HG03378 (cell line): ENCODE measurements around the gene NCAM1.

Experiments used
- ATAC-seq: cut with Tn5 transposase; IDR thresholded peaks from one replicate; pipeline ENCODE4 v1.9.1; 2021; ENCODE audit warnings: mild to moderate bottlenecking, moderate library complexity; ENCODE audit not compliant: unreplicated experiment

NCAM1 gene

DNA sequence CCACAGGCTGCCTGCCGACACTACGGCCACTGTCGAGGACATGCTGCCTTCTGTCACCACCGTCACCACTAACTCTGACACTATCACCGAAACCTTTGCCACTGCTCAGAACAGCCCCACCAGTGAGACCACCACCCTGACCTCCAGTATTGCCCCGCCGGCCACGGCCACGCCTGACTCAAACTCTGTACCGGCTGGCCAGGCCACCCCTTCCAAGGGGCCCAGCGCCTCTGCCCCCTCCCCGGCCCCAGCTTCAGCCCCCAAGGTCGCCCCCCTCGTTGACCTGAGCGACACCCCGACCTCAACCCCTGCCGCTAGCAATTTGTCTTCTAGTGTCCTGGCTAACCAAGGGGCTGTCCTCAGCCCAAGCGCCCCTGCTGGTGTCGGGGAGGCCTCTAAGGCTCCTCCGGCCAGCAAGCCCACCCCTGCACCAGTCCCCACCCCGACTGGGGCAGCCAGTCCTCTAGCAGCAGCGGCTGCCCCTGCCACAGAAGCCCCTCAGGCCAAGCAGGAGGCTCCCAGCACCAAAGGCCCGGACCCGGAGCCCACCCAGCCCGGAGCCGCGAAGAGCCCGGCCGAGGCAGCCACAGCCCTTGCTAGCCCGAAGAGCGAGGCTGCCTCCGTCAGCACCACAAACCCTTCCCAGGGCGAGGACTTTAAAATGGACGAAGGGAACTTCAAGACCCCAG lies 311.9 kb downstream of the NCAM1 start:
- no peak for ATAC-seq

DNA sequence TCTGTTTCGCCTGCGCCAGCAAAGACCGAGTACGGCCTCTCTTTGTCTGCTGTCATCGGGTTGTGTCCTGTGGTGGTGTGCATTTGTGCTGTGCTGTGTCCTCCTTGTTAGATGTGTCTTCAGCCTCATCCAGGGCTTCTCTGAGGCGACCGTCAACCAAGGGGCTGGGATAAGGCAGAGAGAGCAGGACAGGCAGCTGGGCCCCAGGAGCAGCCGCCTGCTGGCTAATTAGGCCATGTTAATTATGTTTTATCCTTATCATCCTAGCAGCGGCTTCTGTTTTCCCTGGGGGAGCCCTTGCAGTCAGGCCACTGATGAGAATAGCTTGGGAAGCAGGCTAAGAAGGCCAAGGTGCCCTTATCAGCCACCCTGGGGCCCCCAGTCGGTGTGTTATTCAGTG lies 312.5 kb downstream of the NCAM1 start:
- no peak for ATAC-seq

DNA sequence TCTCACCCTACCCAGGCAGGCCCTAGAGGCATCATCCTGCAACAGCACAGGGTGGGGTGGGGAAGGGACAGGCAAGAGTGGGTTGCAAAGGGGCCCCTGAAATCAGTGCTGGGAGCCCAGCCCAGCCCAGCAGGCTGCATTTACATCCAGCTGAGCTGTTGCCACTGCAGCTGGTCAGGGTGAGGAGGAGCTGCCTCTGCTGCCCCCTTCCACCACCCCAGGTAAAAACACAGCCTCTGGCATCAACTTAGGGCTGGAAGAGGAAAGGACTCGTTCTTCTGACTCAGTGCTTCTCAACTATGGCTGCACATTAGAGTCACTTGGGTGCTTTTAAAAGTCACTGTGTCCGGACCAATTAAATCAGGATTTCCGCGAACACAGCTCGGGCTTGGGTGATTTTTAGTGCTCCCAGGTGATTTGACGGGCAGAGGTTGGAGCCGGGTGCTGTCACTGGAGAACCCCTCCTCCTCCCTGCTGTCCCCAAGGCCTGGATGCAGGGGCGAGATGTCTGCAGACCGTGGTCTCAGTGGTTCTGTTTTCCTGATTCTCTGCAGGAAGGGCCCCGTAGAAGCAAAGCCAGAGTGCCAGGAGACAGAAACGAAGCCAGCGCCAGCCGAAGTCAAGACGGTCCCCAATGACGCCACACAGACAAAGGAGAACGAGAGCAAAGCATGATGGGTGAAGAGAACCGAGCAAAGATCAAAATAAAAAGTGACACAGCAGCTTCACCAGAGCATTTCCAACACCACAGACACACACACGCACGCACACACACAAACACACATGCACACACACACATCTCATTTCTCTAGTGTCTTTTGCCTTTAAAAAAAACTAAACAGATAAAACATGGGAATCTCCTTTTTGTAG lies 313.7 kb downstream of the NCAM1 start:
- no peak for ATAC-seq

DNA sequence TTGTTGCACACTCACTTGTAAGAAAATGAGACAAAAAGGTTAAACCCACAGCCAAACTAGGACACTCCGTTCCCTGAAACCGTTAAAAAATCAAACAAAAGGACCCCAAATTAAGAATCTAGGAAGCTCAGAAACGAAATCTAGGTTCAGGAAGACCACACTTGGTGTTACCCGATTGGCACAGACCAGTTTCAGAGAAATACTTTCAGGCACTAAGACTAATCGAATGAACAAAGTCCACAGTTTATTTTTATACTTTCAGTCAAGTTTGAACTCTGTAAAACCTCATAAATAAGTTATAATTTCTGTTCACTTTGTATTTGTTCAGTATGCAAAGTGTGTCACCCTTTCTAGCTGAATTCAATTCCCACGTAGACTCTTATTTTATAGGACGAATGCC lies 314.4 kb downstream of the NCAM1 start:
- no peak for ATAC-seq

DNA sequence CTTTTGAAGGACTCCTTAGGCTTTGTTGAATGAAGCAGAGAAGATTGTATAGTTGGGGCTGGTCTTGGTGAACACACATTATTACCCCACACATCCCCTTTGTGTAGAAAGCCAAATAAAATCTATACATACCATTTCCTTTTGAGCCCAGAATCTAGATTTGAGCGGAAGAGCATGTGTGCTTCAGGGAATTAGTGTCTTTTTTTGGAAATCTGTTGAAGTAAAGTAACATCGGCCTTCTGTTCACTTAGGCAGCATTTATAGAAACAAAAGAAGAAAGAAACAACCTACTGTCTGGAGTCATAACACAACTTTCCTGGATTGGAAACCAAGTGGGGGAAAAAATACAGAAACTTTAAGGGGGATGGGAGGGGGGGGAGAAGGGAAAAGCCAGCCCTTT lies 315.2 kb downstream of the NCAM1 start:
- no peak for ATAC-seq

DNA sequence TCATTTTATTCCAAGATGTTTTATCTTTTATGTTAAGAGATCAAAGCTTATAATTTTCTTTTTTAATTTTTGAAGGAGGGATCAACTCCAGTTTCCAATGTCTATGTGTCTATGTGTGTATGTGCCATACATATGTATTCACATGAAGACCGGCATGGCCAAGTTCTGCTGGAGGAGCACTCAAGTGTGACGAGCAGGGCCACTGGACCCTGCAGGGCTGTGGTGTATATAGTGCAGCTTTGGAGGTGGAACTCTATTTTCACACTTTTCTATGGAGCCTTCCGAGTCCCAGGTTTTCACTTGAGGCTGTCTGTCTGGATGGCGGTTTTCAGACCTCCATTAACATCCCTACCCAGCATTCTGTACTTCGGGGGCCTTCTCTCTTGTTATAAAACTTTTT lies 316.7 kb downstream of the NCAM1 start:
- ATAC-seq, result no peak

DNA sequence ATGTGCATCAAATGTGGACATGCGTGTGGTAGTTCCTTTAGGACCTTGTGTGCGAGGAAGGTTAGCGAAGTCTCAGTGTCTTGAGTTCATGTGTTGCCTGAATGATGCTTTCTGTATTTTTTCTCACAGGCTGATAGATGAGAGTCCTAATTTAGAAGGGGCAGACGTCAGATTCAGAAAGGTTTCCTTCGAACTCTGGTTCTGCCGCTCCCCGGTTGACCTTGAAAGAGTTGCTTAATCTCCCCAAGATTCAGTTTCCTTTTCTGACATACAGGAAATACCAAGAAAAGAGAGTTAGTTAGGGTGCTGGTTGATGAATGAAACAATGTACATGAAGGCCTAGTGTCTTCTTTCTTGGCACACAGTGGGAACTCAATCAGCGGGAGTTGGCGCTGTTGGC lies 317.3 kb downstream of the NCAM1 start:
- ATAC-seq, result no peak

DNA sequence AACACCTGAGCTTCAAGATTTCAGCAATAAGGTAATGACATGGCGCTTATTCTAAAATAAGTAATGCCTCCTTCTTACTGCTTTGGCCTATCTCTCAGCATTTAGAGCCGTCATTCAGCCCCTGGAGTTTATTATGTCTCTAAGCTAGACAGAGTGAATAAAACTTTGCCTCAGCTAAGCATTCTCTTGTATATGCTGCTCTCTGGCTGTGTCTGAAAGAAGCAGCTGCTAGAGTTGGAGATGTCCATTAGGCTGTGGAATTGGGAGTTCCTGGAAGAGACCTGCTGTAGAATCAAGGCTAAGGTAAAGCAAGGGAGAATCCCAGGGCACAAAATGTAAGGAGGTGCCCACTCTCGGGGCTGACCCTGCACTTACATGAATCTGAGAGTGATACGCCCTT lies 317.7 kb downstream of the NCAM1 start:
- no peak for ATAC-seq

DNA sequence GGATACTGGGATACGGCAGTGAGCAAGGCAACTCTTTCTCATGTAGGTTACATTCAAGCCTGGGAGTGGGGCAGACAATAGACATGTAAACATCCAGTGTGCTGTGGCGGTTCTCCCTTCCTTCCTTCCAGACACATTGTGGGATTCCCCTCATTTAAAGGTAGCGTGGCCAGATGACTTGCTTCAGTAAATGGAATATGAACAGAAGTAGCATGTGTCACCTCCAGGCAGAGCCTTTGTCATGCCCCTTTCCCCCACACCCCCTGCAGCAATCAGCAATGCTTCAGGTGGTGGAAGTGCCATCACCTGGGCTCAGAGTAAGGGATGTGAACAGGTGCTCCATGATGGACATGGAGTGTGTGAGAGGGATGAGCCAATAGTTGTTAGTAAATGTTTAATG lies 318.4 kb downstream of the NCAM1 start:
- no peak for ATAC-seq

DNA sequence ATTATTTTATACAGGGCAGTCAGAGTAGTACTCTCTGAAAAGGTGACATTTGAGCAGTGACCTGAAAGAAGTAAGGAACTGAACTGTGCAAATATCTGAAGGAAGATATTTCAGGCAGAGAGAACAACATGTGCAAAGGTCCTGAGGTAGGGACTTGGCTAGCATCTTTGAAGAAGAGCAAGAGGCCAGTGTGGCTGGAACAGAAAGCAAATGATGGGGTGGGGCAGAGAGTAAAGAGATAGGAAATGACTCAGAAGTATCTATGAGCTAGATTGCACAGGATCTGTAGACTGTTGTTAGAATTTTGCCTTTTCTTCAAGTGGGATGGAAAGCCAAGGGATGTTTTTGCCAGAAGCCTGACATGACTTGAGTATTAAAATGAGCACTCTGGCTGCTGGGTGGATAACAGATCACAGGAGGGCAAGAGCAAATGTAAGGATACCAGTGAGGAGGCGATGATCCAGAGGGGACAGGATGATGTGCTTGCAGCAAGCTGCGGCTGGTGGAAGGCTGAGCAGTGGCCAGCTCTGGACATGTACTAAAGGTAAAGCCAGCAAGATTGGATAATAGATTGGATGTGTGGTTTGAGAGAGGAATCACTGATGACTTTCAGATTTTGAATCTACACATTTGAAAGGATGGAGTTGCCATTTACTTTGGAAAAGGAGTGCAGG lies 320.0 kb downstream of the NCAM1 start:
- no peak for ATAC-seq

DNA sequence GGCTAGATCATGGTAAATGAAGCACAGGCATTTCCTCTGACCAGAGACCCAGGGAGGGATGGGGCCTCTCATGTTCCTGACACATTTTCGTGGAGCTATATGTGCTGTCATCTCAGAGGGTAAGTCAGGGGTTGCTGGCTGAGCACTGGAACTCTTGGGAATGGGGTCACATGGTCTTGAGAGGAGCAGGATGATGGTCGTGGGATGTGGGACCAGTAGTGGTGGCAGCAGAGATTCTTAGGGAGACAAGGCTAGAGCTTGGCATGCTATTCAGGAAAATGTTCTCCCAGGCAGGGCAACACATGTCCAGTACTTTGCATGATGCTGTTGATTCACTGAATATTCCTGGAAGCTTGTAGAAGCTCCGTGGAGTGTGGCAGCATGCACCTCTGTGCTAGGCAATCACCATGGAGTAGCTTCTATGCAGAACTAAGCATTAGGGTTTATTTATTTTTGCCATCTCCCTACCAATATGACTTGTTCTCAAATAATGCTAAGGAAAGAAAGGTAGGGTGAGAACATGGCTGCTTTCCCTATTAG lies 321.7 kb downstream of the NCAM1 start:
- ATAC-seq, result no peak

DNA sequence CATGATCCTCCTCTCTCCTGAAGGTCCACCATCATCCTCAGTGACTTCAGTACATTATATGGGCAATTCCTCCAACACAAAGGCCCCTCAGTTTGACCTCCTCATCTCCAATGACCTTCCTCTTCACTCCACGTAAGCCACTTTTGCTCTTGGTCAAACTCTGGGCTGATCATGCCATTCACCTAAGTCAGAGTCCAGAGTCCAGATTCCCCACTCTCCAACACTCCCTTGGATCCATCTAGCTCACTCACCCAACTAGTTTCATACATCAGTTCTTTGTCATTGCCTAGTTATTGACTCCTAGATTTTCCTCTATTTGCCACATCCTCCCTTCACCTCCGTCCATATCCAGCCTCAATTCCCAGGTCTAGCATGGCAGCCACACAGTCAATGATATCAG lies 322.7 kb downstream of the NCAM1 start:
- no peak for ATAC-seq

DNA sequence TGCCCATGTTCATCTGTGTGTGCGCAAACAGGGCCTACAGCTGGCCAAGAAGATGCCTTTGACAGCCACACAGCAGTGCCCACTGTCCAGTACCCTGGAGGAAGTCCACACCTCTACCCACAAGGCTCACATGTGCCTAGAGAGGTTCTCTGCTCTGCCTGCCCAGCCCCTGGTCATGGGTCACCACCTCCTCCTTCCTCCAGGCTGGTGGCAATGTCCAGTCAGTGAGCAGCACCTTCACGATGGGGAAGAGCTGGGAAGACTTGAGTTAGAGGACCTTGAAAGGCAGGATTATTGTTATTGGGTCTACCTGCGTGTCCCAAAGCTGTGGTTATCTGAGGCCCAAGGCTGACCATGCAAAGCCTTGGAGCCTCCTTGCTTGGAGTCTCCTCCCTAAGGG lies 324.8 kb downstream of the NCAM1 start:
- ATAC-seq, result no peak

DNA sequence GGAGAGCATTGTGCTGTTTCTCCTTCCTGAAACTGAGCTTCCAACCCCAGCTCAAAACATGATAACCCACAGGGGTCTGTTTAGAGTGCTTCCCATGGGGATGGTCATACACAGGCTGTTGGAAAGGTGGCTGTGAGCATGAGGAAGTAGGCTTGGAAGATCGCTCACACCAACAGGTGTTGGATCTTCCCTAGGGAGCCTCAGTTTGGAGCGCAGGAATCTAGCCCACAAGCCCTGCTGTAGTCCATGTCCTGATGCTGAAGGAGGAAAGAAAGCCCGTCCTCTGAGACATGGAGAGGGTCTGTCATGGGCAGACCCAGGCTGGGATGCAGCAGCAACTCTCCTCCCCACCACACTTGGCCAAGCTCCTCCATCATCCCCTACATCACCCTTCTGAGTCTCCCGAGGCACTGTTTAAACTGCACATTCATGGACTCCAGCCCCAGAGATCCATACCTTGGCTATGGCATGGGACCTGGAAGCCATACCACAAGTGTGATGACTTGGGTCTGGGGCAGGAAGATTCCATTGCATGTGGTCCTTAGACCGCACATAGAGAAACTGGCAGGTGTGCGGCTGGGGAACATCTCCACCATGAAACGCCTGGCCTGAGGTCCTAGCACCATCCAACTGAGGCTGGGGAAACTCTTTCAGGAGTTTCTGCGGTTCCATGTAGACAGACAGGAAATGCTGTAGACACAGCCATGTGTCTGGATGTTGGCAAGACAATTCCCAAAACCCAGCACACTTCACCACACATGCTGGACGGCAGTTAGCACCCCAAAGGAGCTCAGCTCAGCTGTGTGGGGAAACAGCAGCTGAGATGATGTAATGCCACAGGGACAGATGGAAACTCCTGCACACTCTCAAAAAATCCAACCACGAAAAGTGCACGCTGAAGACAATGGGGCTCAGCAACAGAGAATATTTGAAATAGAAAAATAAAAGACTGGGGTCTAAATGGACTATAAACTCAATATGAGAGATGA lies 325.6 kb downstream of the NCAM1 start:
- no peak for ATAC-seq

DNA sequence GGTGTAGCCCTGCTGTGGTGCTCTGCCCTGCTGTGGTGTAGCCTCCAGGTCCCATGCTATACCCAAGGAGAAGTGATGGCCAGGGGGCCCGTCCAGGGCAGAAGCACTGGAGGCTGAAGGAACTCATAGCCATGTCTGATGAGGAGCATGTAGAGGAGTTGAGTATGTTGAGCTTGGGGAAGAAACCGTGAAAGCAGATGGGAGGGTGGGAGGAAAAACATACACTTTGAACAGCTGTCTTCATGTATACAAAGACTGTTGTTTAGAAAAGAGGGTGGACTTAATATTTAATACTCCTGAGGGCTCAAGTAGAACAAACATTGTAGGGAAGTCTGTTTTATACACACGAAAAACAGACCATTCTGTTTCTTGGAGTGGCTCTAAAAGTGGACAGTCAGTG lies 326.6 kb downstream of the NCAM1 start:
- ATAC-seq, result no peak

DNA sequence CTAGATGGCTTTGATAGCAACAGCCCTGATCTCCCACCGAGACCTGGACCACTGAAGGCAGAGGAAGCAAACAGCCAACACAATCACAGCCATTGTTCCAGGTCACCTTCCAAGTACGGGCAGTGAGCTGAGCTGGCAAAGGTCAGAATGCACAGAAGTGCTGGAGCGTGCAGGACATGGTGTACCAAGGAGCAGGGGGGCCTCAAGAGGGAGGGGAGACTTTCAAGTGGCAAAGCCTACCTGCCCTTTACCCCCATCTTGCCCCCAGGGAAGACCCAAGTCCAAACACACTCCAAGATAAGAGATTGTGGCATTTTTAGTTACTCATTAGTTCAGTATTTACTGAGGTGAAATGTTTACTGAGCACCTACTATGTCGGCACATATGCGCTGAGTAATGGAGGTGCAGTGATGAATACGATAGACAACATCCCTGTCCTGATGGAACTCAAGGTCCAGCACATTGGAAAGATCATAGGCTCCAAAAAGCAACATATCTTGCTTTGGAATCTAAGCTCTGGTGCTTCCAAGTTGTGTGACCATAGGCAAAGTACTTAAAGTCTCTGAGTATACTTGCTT lies 327.2 kb downstream of the NCAM1 start:
- ATAC-seq, result no peak

DNA sequence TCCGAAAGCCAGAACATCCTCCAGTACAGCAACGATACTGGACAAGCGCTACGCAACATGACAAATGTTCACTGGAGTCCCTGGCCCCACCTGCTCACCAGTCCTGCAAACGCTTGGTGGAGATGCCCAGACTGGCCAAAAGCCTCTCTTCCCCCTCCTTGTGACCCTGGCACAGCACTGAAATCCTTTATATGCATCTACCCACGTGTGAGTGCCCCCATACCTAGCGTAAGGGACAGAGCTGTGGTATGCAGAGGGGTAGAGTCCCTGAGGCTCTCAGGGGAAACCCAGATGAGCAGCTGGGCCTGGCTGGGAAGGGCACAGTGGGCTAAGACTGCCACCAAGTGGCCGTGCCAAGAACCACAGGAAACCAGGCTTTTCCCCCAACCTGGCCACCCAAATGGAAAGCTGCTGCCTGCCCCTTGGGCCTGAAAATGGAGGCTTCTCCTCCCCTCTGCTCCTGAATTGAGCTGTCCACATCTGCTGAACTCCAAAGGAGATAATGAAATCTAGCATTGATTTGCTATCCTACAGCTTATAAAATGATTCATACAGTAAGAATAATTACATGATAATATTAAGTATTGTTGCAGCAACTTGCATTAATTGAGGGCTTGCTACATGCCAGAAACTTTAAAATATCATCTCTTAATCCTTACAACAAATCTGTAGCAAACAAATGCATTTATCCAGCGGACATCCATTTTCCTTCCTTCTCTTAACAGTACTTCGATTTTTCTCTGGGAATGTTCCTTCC lies 328.4 kb downstream of the NCAM1 start:
- ATAC-seq, result peak; percentile 68

DNA sequence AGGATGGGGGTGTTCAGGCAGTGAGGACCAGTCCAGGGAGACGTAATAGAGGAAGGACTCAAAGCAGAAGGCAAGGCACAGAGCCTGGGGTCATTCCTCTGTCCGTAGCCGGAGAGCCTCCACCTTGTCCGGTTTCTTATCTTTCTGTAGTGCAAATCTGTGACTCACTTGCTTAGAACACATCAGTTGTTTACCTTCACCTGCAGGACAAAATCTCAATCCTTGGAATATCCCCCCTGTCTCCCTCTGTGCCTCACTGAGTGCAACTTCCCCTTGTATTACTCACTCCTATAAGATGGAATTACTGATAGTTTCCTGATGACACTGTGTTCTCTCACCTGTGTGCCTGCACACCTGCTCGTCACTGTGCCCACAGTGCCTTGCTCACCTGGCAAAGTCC lies 332.7 kb downstream of the NCAM1 start:
- no peak for ATAC-seq

DNA sequence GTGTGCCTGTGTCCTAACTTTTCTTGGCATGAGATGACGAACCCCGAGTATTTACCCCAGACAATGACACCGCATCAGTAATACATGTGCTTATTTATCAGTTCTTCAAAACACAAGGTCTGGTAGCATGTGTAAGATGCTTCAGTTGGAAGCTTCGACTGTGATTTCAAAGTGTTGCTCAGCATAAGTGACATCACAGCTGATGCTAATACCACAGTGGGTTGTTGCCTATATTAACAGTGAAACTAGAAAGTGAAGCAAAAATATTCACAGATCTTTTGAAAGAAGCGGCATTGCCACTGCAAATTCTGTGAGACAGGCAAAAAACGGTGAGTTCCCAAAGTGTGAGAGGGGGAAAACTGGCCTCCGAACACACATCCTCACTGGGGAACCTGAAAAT lies 334.8 kb downstream of the NCAM1 start:
- ATAC-seq, result no peak
